AG04450 (cell line): Measurements from ENCODE around the gene ISCA2. TPM values are rescaled to one million over a fixed set of nuclear protein-coding genes. Genes with fewer than 3 reads are reported as not detected.

Source experiments
- CTCF ChIA-PET: fragments of 300-600, 350-600 bp; formaldehyde crosslinking; extraction: SDS; loops from one replicate; lab custom pipeline; 2022; ENCODE audit warnings: antibody characterized with exemption, inconsistent platforms; lab: Charles Lee
- POLR2A ChIA-PET: fragments of 350-600 bp; formaldehyde crosslinking; extraction: SDS; loops from one replicate; lab custom pipeline; 2021; ENCODE audit warnings: antibody characterized with exemption, inconsistent platforms; lab: Yijun Ruan, JAX
- DNase-seq: peaks from one replicate; pipeline ENCODE4 v3.0.0-alpha.2; 2011; ENCODE audit warnings: low read depth, low spot score
- H3K27ac ChIP-seq: one replicate; pipeline ENCODE4 v1.5.1; 2012; ENCODE audit warnings: low read depth, low read length, control low read depth
- H3K27me3 ChIP-seq: one replicate; pipeline ENCODE4 v1.6.0; 2012; ENCODE audit warnings: low read length; ENCODE audit not compliant: control insufficient read depth, insufficient read depth
- H3K4me3 ChIP-seq: 2 replicates; pipeline ENCODE4 v1.5.1; 2011; ENCODE audit warnings: mild to moderate bottlenecking, low read depth, low read length, control low read depth
- H3K9me3 ChIP-seq: 2 replicates; pipeline ENCODE4 v1.5.1; 2012; ENCODE audit warnings: low read length; ENCODE audit not compliant: control insufficient read depth, insufficient read depth
- polyA plus RNA-seq: library from polyadenylated mRNA; depleted of rRNA; stranded (reverse); fragments of >200 nt; gene quantifications from 2 replicates; pipeline ENCODE4 v1.2.3, GENCODE V29; 2011
- TF ChIP-seq, protein P1 (sequence below): IDR thresholded peaks from 2 replicates; pipeline ENCODE4 v1.5.1; 2011; ENCODE audit warnings: low read depth, low read length, control low read depth, inconsistent platforms

ISCA2 gene
- polyA plus RNA-seq, 1 experiment: 45.6 TPM

DNA sequence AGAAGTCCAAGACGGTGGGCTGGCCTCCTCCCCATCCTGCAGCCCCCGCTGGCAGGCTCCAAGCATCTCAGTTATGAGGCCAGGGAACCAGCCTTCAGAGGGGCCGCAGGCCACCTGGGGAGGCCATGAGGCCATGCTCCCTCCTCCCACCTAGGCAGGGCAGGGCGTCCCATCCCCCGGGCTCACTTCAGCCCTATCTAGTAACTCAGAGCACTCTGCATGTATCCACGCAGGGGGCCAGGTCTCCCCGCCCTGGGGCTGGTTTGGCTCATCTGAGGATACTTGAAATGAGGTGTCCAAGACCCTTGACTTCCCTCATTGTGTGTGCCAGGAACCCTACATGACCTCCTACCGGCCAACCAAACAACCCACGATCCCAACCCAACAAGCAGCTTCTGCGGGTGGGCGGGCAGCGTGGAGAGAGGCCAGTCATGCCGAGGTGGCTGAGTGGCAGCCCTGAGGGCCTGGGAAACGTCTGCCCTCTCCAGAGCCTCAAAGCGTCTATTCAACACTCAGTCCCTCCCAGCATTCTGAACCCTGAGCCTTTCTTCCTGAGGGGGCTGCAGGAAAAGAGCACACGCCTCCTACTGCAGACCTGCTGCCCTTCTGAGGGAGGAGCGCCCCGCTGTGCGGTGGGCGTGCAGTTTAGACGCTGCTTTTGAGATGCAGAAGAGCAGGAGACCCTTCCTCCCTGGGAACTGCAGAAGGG, 16.8 kb downstream of the ISCA2 start:
- Histone ChIP-seq H3K9me3 (no peaks in the 10 kb centered on the region; the same call in 1 of the 2 replicates), H3K27me3 (no peaks in the 10 kb centered on the region), H3K4me3 (no peak overlapping the region), H3K27ac (peak overlapping the region; percentile 52)
- ChIA-PET CTCF (interaction anchor here (1.0 to 3.0 kb wide), 2 partner anchors 8 to 10 kb away, joined by 3 to 13 read pairs; no protein-coding TSS in a partner anchor), POLR2A (no interaction called here)
- TF ChIP-seq, protein P1, sequence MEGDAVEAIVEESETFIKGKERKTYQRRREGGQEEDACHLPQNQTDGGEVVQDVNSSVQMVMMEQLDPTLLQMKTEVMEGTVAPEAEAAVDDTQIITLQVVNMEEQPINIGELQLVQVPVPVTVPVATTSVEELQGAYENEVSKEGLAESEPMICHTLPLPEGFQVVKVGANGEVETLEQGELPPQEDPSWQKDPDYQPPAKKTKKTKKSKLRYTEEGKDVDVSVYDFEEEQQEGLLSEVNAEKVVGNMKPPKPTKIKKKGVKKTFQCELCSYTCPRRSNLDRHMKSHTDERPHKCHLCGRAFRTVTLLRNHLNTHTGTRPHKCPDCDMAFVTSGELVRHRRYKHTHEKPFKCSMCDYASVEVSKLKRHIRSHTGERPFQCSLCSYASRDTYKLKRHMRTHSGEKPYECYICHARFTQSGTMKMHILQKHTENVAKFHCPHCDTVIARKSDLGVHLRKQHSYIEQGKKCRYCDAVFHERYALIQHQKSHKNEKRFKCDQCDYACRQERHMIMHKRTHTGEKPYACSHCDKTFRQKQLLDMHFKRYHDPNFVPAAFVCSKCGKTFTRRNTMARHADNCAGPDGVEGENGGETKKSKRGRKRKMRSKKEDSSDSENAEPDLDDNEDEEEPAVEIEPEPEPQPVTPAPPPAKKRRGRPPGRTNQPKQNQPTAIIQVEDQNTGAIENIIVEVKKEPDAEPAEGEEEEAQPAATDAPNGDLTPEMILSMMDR: no peak
- no peak for DNase-seq

DNA sequence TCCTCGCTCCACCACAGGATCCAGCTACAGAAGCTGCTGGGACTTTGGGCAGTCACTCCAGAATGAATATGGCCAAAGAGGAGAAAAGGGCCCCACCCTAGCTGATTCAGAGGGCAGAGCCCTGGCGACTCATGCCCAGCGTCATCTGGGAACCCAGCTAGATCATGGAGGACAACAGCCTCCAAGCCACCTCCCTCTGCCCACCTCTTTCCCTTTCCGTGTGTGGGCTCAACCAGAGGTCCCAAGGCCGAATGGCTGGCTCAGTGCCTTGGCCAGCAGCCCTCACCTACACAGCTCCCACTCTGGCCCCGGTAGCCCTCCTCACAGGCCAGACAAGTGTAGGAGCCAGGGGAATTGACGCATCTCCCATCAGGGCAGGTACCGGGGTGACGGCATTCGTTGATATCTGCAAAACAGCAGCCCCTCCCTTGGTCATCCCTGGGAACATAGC, 17.4 kb downstream of the ISCA2 start:
- DNase-seq: no peak
- H3K9me3 ChIP-seq: no peaks in the 10 kb centered on the region; the same call in 1 of the 2 replicates
- CTCF ChIA-PET: interaction anchor here (1.0 to 3.0 kb wide), 2 partner anchors 9 to 10 kb away, joined by 3 to 13 read pairs; no protein-coding TSS in a partner anchor
- TF ChIP-seq, protein P1: no peak
- peak overlapping the region; percentile 52 for H3K27ac ChIP-seq
- no peaks in the 10 kb centered on the region for H3K27me3 ChIP-seq
- H3K4me3 ChIP-seq: no peak overlapping the region
- POLR2A ChIA-PET: no interaction called here

DNA sequence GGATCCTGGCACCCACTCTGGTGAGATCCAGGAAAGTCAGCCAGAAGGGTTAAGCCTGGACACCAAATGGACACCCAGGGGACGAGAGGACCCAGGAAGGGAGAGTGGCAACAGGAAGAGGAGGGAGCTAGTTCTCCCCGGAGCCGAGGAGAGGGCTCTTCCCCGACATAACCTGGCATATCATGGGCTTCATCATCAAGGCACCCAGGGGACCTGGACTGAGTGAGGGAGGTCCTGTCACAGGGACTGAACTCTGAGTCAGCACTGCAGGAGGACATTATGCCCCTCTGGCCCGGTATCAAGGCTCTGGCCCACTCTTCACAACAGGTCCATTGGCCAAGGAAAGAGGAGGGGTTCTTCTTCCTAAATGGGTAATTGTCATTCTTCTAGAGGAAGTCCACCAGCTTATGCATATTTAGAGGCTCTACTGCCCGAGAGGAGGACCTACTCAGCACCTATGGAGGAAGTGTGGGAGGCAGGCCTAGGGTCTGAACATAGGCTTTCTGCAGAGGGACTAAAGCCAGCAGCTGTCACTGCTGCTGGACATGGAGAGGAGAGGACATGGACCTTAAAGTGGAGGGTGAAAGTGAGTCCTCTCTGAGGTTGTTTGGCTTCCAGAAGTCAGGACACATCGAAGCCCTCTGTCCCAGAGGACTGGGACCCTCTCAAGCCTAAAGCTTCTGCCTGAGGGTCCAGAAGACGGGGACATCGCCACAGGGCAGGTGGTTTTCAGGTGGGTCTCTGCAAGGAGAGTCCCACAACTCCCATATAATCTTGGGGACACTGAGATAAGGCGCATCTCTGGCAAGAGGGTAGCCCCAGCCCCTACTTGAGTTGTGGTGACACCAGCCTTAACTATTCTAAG, 18.6 kb downstream of the ISCA2 start:
- H3K4me3 ChIP-seq: no peak overlapping the region
- ChIA-PET POLR2A (no interaction called here), CTCF (interaction anchor here (3.0 kb wide), 1 partner anchor 10 kb away, joined by 13 read pairs; no protein-coding TSS in a partner anchor)
- H3K27ac ChIP-seq: no peak overlapping the region
- H3K9me3 ChIP-seq: no peaks in the 10 kb centered on the region; the same call in 1 of the 2 replicates
- H3K27me3 ChIP-seq: no peaks in the 10 kb centered on the region
- DNase-seq: no peak
- TF ChIP-seq, protein P1: no peak

DNA sequence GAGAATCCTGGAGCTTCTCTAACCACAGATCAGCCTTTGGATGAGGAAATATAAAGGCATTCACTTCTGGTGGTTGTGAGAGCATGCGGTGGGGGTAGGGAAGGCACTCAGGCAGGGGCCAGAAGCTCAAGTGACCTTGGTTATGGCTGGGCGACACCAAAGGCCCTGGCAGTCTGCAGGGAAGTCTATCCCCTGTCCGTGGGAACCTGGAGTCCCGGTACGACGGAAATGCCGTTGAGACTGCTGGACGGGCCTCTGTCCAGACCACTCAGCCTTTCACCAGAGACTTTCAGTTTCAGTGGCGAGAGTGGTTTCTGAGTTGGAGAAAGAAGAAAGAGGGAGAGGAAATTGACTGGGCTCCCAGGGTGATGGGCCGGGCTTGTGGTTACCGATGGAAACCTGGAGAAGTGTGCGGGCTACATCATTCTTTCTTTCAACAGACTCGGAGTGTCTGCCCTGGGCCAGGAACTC, 20.9 kb downstream of the ISCA2 start:
- ChIA-PET POLR2A (no interaction called here), CTCF (interaction anchor here (1.1 to 1.3 kb wide), 2 partner anchors 12 to 15 kb away, joined by 4 to 6 read pairs; no protein-coding TSS in a partner anchor)
- H3K27me3 ChIP-seq: no peaks in the 10 kb centered on the region
- no peak for DNase-seq
- peak overlapping the region; percentile 57 for H3K27ac ChIP-seq
- TF ChIP-seq, protein P1: no peak
- no peak overlapping the region for H3K4me3 ChIP-seq
- H3K9me3 ChIP-seq: no peaks in the 10 kb centered on the region
